Cortex of kidney (tissue), 1 donor: ENCODE measurements around the gene KCTD19.

Experiments used
- DNase-seq: peaks from one replicate; lab custom pipeline; 2025; lab: John Stamatoyannopoulos, UW

The KCTD19 gene

GRCh38 chr16:67283039-67283825 lies 43.3 kb downstream of the KCTD19 start:
- no peak for DNase-seq

- DNase-seq, result no peak
Measured at GRCh38 chr16:67282447-67282805, 44.1 kb downstream of the KCTD19 start.

GRCh38 chr16:67281536-67282446 lies 44.8 kb downstream of the KCTD19 start:
- DNase-seq, result no peak

- DNase-seq, result no peak
Measured at GRCh38 chr16:67280090-67281015, 46.2 kb downstream of the KCTD19 start.

- DNase-seq, result no peak
Measured at GRCh38 chr16:67279296-67280089, 47.0 kb downstream of the KCTD19 start, which contains the start of gene PLEKHG4. Gene PLEKHG4, plus strand, starts transcription at chr16:67279532. Its CDS starts 513 bp downstream, at chr16:67280045.

- DNase-seq, result no peak
Measured at GRCh38 chr16:67278773-67279295, 47.7 kb downstream of the KCTD19 start.

- DNase-seq, result no peak
Measured at GRCh38 chr16:67277999-67278772, 48.4 kb downstream of the KCTD19 start.

- DNase-seq, result no peak
Measured at GRCh38 chr16:67277294-67277998, 49.1 kb downstream of the KCTD19 start.

- DNase-seq, result no peak
Measured at GRCh38 chr16:67275321-67275720, 51.2 kb downstream of the KCTD19 start.

- no peak for DNase-seq
Measured at GRCh38 chr16:67271446-67271845, 55.1 kb downstream of the KCTD19 start.

- no peak for DNase-seq
Measured at GRCh38 chr16:67270931-67271338, 55.6 kb downstream of the KCTD19 start.

- DNase-seq, result no peak
Measured at GRCh38 chr16:67269766-67270165, 56.8 kb downstream of the KCTD19 start.

- no peak for DNase-seq
Measured at GRCh38 chr16:67268136-67268579, 58.4 kb downstream of the KCTD19 start.

GRCh38 chr16:67265834-67266233 lies 60.7 kb downstream of the KCTD19 start:
- no peak for DNase-seq

- no peak for DNase-seq
Measured at GRCh38 chr16:67264866-67265265, 61.7 kb downstream of the KCTD19 start.

- DNase-seq, result no peak
Measured at GRCh38 chr16:67264277-67264676, 62.3 kb downstream of the KCTD19 start.

- no peak for DNase-seq
Measured at GRCh38 chr16:67263201-67263600, 63.3 kb downstream of the KCTD19 start.

- DNase-seq, result no peak
Measured at GRCh38 chr16:67260426-67261063, 66.0 kb downstream of the KCTD19 start.

GRCh38 chr16:67259705-67260104 lies 66.8 kb downstream of the KCTD19 start:
- DNase-seq, result no peak
